DND-41 (cell line): ENCODE data around the gene ZNF440.
"Not testable (repeated sequence)": the region's sequence is repeated elsewhere in the genome, so short reads cannot be mapped to it uniquely, and the experiment has no call there.

ENCODE experiments used
- ATAC-seq: fragments of 200-7000 bp; cut with Tn5 transposase; 3 replicates; pipeline ENCODE4 v1.9.1; 2021; ENCODE audit warnings: low read depth; ENCODE audit not compliant: insufficient read depth
- DNase-seq: peaks from one replicate; pipeline ENCODE4 v3.0.0-alpha.2; 2020
- H2AFZ ChIP-seq: 2 replicates; pipeline ENCODE4 v1.6.0; 2012; ENCODE audit warnings: low read depth, low read length
- H3K27ac ChIP-seq: 2 replicates; pipeline ENCODE4 v1.5.1; 2012; ENCODE audit warnings: low read length, inconsistent platforms
- H3K27me3 ChIP-seq: fragments of 200-600 bp; sonication (generic); 2 replicates; pipeline ENCODE4 v1.6.0; 2012; ENCODE audit warnings: low read length, mild to moderate bottlenecking, inconsistent platforms; ENCODE audit not compliant: insufficient read depth, poor library complexity
- H3K36me3 ChIP-seq: 2 replicates; pipeline ENCODE4 v1.5.1; 2012; ENCODE audit warnings: low read length, inconsistent platforms; ENCODE audit not compliant: insufficient read depth
- H3K4me1 ChIP-seq: 2 replicates; pipeline ENCODE4 v1.5.1; 2012; ENCODE audit warnings: mild to moderate bottlenecking, low read length; ENCODE audit not compliant: insufficient read depth
- H3K4me2 ChIP-seq: 2 replicates; pipeline ENCODE4 v1.6.0; 2012; ENCODE audit warnings: mild to moderate bottlenecking, moderate library complexity, low read length, inconsistent platforms; ENCODE audit not compliant: insufficient read depth
- H3K4me3 ChIP-seq, 2 experiments: fragments of 200-600 bp in 1 of 2; shearing (Covaris generic) in 1 of 2; 2 replicates each; pipeline ENCODE4 v1.5.1; 2012 to 2016; ENCODE audit warnings: inconsistent platforms in 2 of 2, low read length in 2 of 2, mild to moderate bottlenecking in 2 of 2, low read depth in 1 of 2, moderate library complexity in 1 of 2
- H3K79me2 ChIP-seq: 2 replicates; pipeline ENCODE4 v1.6.0; 2012; ENCODE audit warnings: low read length, inconsistent platforms; ENCODE audit not compliant: insufficient read depth
- H3K9ac ChIP-seq: 2 replicates; pipeline ENCODE4 v1.6.0; 2012; ENCODE audit warnings: low read depth, mild to moderate bottlenecking, inconsistent platforms, low read length, moderate library complexity
- H3K9me3 ChIP-seq: 2 replicates; pipeline ENCODE4 v1.5.1; 2012; ENCODE audit warnings: low read length, moderate library complexity, mild to moderate bottlenecking, inconsistent platforms; ENCODE audit not compliant: insufficient read depth, severe bottlenecking
- H4K20me1 ChIP-seq: 2 replicates; pipeline ENCODE4 v1.6.0; 2012; ENCODE audit warnings: low read length; ENCODE audit not compliant: insufficient read depth
- CTCF ChIP-seq: IDR thresholded peaks from 2 replicates; pipeline ENCODE4 v1.5.1; 2012; ENCODE audit warnings: borderline replicate concordance, low read length, moderate library complexity, mild to moderate bottlenecking; ENCODE audit not compliant: poor library complexity, severe bottlenecking; ENCODE audit errors: extremely low read depth
- EZH2 ChIP-seq: IDR thresholded peaks from 3 replicates; pipeline ENCODE4 v1.6.1; 2012; ENCODE audit warnings: borderline replicate concordance, low read depth, mild to moderate bottlenecking, moderate library complexity, low read length, inconsistent platforms; ENCODE audit not compliant: severe bottlenecking

The ZNF440 gene

GRCh38 chr19:11821474-11822109 lies 7.5 kb downstream of the ZNF440 start:
- DNase-seq (no peak), ATAC-seq (no peak)
- Histone ChIP-seq H3K4me2 (no peak overlapping the region), H3K79me2 (peaks cover 13% of the 10 kb centered on the region), H3K4me1 (no peaks in the 10 kb centered on the region), H2AFZ (no peak overlapping the region), H3K27me3 (no peaks in the 10 kb centered on the region), H3K4me3 (no peak overlapping the region), H3K36me3 (peaks cover 3% of the 10 kb centered on the region; the same call in 1 of the 2 replicates), H3K9ac (no peak overlapping the region), H3K9me3 (no peaks in the 10 kb centered on the region), H4K20me1 (no peaks in the 10 kb centered on the region), H3K27ac (no peak overlapping the region)
- TF ChIP-seq EZH2 (no peak), CTCF (no peak)

- not testable (repeated sequence) for H3K27me3 ChIP-seq, H3K4me1 ChIP-seq, ATAC-seq, H3K79me2 ChIP-seq, H2AFZ ChIP-seq, H3K9ac ChIP-seq, H3K27ac ChIP-seq, H4K20me1 ChIP-seq, H3K4me2 ChIP-seq, H3K4me3 ChIP-seq, DNase-seq
- peaks cover 53% of the 10 kb centered on the region for H3K36me3 ChIP-seq
- TF ChIP-seq CTCF: peak; percentile 38
- peaks cover 24% of the 10 kb centered on the region for H3K9me3 ChIP-seq
Observed at GRCh38 chr19:11828957-11829876, 15.1 kb downstream of the ZNF440 start.

GRCh38 chr19:11832253-11832912 lies 18.3 kb downstream of the ZNF440 start:
- no peak for TF ChIP-seq EZH2
- no peak for TF ChIP-seq CTCF
- H3K27ac ChIP-seq: no peak overlapping the region
- H3K79me2 ChIP-seq: peaks cover 7% of the 10 kb centered on the region; the same call in 1 of the 2 replicates
- no peak overlapping the region for H3K9ac ChIP-seq
- H2AFZ ChIP-seq: no peak overlapping the region
- no peaks in the 10 kb centered on the region for H3K4me1 ChIP-seq
- DNase-seq (no peak), ATAC-seq (no peak)
- H3K4me3 ChIP-seq: no peak overlapping the region
- H3K27me3 ChIP-seq: no peaks in the 10 kb centered on the region
- H4K20me1 ChIP-seq: no peaks in the 10 kb centered on the region
- no peak overlapping the region for H3K4me2 ChIP-seq
- H3K9me3 ChIP-seq: peaks cover 24% of the 10 kb centered on the region
- H3K36me3 ChIP-seq: peaks cover 53% of the 10 kb centered on the region
